ENCODE data around the gene CYP19A1.

CYP19A1 gene

DNA sequence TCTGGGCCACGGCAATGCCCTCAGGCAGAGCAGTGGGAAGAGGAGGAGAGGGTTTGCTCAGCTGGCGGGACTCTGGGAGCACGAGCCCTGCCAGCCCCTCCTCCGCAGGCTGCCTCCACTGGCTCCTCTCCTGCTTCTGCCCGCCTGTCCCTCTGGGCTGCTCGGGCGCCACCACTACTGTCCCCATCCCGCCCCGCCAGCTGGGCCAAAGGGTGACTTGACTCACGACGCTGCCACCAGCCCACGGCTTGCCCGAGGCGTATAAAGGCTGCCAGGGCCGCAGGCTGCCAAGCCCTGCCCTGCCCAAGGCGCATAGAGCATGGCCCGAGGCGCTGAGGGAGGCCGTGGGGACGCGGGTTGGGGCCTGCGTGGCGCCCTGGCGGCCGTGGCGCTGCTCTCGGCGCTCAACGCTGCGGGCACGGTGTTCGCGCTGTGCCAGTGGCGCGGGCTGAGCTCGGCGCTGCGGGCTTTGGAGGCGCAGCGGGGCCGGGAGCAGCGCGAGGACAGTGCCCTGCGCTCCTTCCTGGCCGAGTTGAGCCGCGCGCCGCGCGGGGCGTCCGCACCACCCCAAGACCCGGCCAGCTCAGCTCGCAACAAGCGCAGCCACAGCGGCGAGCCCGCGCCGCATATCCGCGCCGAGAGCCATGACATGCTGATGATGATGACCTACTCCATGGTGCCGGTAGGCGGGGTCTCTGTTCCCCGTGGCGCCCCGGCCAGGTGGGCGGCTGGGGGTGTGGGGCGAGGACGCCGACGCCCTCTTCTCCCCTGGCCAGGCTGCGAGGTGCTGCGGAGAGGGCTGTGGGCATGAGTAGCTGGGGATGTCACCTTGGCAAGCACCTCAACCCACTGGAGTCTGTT is 3.2 kb upstream of the CYP19A1 start, which contains the start of gene GLDN:
Gene GLDN, plus strand, starts transcription at position 290 of the 861 bp plus-strand sequence. Its CDS starts 30 bp downstream, at position 320.
- no peak within 1 kb of the TSS for H3K27ac ChIP-seq (ENCODE audit: low read length)
- H4K20me1 ChIP-seq (ENCODE audit: insufficient read depth, low read length): no peaks in the 10 kb centered on the region
- no peak within 1 kb of the TSS for H2AFZ ChIP-seq (ENCODE audit: low read depth, low read length)
- no peak within 1 kb of the TSS for H3K4me3 ChIP-seq (ENCODE audit: low read length)
- H3K36me3 ChIP-seq (replicated peaks; ENCODE audit: low read depth, low read length): no peaks in the 10 kb centered on the region
- H3K9ac ChIP-seq (ENCODE audit: low read length): no peak within 1 kb of the TSS
- TF ChIP-seq, protein P1, sequence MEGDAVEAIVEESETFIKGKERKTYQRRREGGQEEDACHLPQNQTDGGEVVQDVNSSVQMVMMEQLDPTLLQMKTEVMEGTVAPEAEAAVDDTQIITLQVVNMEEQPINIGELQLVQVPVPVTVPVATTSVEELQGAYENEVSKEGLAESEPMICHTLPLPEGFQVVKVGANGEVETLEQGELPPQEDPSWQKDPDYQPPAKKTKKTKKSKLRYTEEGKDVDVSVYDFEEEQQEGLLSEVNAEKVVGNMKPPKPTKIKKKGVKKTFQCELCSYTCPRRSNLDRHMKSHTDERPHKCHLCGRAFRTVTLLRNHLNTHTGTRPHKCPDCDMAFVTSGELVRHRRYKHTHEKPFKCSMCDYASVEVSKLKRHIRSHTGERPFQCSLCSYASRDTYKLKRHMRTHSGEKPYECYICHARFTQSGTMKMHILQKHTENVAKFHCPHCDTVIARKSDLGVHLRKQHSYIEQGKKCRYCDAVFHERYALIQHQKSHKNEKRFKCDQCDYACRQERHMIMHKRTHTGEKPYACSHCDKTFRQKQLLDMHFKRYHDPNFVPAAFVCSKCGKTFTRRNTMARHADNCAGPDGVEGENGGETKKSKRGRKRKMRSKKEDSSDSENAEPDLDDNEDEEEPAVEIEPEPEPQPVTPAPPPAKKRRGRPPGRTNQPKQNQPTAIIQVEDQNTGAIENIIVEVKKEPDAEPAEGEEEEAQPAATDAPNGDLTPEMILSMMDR (IDR thresholded peaks at IDR 0.05; ENCODE audit: low read depth, low read length): no peak
- no peak for TF ChIP-seq EZH2phosphoT487 (IDR thresholded peaks at IDR 0.05; ENCODE audit: low read depth)
- no peak within 1 kb of the TSS for H3K4me2 ChIP-seq (ENCODE audit: low read length)
- no peaks in the 10 kb centered on the region for H3K79me2 ChIP-seq (ENCODE audit: low read length)
- H3K9me3 ChIP-seq (ENCODE audit: insufficient read depth, low read length): no peaks in the 10 kb centered on the region
- H3K4me1 ChIP-seq (ENCODE audit: low read length): peaks cover 18% of the 10 kb centered on the region
- H3K27me3 ChIP-seq (ENCODE audit: low read depth, low read length): no peaks in the 10 kb centered on the region

DNA sequence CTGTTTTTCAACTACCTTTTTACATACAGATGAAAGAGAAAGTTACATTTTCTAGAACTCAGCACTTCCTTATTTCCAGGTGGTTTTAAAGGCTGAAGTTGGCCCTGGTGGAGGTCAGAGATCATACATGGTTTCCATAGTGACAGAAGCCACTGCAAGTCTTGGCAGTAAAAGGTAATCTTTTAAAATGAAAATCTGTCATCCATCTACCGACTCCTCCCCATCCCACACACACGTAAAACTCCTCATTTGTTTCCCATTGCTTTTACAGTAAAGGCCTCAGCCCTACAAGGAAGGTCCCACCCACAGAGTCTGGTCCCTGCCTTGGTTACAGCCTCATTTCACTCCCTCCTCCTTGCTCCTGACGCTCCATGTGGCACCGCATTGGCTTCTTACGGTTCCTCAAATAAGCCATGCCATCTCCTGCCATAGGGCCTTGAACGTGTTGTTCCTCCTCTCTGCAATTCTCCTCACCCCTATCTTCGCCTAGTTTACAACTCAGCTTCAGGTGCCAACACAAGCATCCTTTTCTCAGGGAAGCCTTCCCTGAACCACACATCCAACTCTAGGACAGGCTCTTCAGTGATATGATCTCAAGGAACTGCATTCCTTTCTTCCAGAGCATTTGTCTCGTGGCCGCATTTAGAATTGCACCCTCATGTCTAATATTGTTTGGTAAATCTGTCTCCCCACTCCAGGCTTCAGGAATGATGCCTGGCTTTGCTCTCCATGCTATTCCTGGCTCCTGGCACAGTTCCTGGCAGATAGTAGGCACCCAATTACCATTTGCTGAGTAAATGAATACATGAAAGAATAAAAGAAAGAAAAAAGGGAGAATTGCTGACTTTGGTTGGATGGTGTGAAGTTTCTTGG is 2.6 kb downstream of the CYP19A1 start:
- Histone ChIP-seq H4K20me1 (ENCODE audit: insufficient read depth, low read length) (no peaks in the 10 kb centered on the region), H3K9me3 (ENCODE audit: insufficient read depth, low read length) (peaks cover 13% of the 10 kb centered on the region; the same call in 1 of the 2 replicates), H3K4me1 (ENCODE audit: low read length) (peaks cover 69% of the 10 kb centered on the region), H3K79me2 (ENCODE audit: low read length) (no peaks in the 10 kb centered on the region), H3K4me3 (ENCODE audit: low read length) (peak overlapping the region; percentile 50), H3K27me3 (ENCODE audit: low read depth, low read length) (no peaks in the 10 kb centered on the region), H3K4me2 (ENCODE audit: low read length) (peak overlapping the region; percentile 86), H3K9ac (ENCODE audit: low read length) (peak overlapping the region; percentile 40; the same call in 1 of the 2 replicates), H3K27ac (ENCODE audit: low read length) (peak overlapping the region; percentile 83), H2AFZ (ENCODE audit: low read depth, low read length) (peak overlapping the region; percentile 37; the same call in 1 of the 2 replicates), H3K36me3 (replicated peaks; ENCODE audit: low read depth, low read length) (peaks cover 11% of the 10 kb centered on the region)
- TF ChIP-seq, protein P1 (IDR thresholded peaks at IDR 0.05; ENCODE audit: low read depth, low read length): no peak
- TF ChIP-seq EZH2phosphoT487 (IDR thresholded peaks at IDR 0.05; ENCODE audit: low read depth): no peak

DNA sequence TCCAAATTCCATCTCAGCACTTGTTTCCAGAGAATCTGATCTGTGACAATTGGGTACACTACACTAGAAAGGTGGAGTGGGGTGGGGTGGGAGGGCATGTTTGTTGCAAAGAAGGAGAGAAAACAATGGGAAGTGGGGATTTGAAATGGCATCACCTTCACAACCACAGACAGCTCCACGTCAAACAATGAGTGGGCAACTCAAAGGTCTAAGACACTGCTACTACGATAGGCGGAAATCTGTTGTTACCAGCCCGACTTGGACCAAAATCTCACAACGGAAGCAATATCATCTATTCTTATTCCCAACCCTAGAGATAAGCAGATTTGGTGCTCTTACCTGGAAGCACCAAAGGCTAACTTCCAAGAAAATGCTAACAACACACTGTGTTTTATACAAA is 3.3 kb downstream of the CYP19A1 start:
- peak overlapping the region; percentile 83 for H3K27ac ChIP-seq (ENCODE audit: low read length)
- H2AFZ ChIP-seq (ENCODE audit: low read depth, low read length): peak overlapping the region; percentile 37; the same call in 1 of the 2 replicates
- peak overlapping the region; percentile 86 for H3K4me2 ChIP-seq (ENCODE audit: low read length)
- peaks cover 13% of the 10 kb centered on the region; the same call in 1 of the 2 replicates for H3K9me3 ChIP-seq (ENCODE audit: insufficient read depth, low read length)
- peak overlapping the region; percentile 50 for H3K4me3 ChIP-seq (ENCODE audit: low read length)
- no peaks in the 10 kb centered on the region for H4K20me1 ChIP-seq (ENCODE audit: insufficient read depth, low read length)
- peak overlapping the region; percentile 40; the same call in 1 of the 2 replicates for H3K9ac ChIP-seq (ENCODE audit: low read length)
- H3K27me3 ChIP-seq (ENCODE audit: low read depth, low read length): no peaks in the 10 kb centered on the region
- peaks cover 11% of the 10 kb centered on the region for H3K36me3 ChIP-seq (replicated peaks; ENCODE audit: low read depth, low read length)
- TF ChIP-seq, protein P1 (IDR thresholded peaks at IDR 0.05; ENCODE audit: low read depth, low read length): no peak
- H3K4me1 ChIP-seq (ENCODE audit: low read length): peaks cover 64% of the 10 kb centered on the region
- H3K79me2 ChIP-seq (ENCODE audit: low read length): no peaks in the 10 kb centered on the region

Data from OCI-LY3 (cell line).